Airway epithelial cell (primary cell): ENCODE results near the gene TBL2. TPM values are rescaled to one million over a fixed set of nuclear protein-coding genes. Genes with fewer than 3 reads are reported as not detected.

Source experiments
- total RNA-seq: library from RNA; depleted of rRNA; stranded (reverse); fragments of >200 nt; gene quantifications from 2 replicates; pipeline ENCODE4 v1.2.3, GENCODE V29; 2015

The TBL2 gene
- total RNA-seq = 27.3 and 41.6 TPM in 2 replicates

GRCh38 chr7:73578342-73579128 lies at the start of gene TBL2:
Gene TBL2 (minus strand): TSS chr7:73578579. CDS start chr7:73578549, 30 bp downstream.

GRCh38 chr7:73623798-73624668 lies 45.7 kb upstream of the TBL2 start, which contains the start of gene MLXIPL:
Gene MLXIPL (minus strand): TSS chr7:73624522. CDS start chr7:73624492, 30 bp downstream.

GRCh38 chr7:73557397-73558257 lies 20.8 kb downstream of the TBL2 start, which contains the start of gene BCL7B:
Gene BCL7B (minus strand): TSS chr7:73557690. CDS start chr7:73557578, 112 bp downstream.

GRCh38 chr7:73522105-73522872 lies 56.1 kb downstream of the TBL2 start, which contains the start of gene BAZ1B:
Gene BAZ1B (minus strand): TSS chr7:73522293. CDS start chr7:73521933, 360 bp downstream.

Other genes with a start within 250 kb of the TBL2 start
- gene FZD9, start 144.8 kb downstream of the TBL2 start, total RNA-seq = 0.84 and 0.99 TPM in 2 replicates
- 32.7 and 34.7 TPM in 2 replicates for gene BAZ1B, start 56.3 kb downstream of the TBL2 start, total RNA-seq
- gene BCL7B, start 20.9 kb downstream of the TBL2 start, total RNA-seq = 38.9 and 43.7 TPM in 2 replicates
- gene MLXIPL, start 45.9 kb upstream of the TBL2 start, total RNA-seq = 0.07 and 0.09 TPM in 2 replicates
- gene VPS37D, start 89.3 kb upstream of the TBL2 start, total RNA-seq = 2.1 and 2.3 TPM in 2 replicates
- gene DNAJC30, start 104.9 kb upstream of the TBL2 start, total RNA-seq = 2.0 and 6.1 TPM in 2 replicates
- 64.0 and 88.8 TPM in 2 replicates for gene BUD23, start 105.0 kb upstream of the TBL2 start, total RNA-seq
- 6.9 and 13.1 TPM in 2 replicates for gene STX1A, start 141.1 kb upstream of the TBL2 start, total RNA-seq
- 17.0 and 25.3 TPM in 2 replicates for gene ABHD11, start 160.2 kb upstream of the TBL2 start, total RNA-seq
- gene CLDN3, start 191.7 kb upstream of the TBL2 start, total RNA-seq = 0.28 TPM in 1 of 2 replicates, not detected in the other